Astrocyte (in vitro differentiated cells and primary cell): ENCODE results near the gene PEX5L. TPM values are rescaled to one million over a fixed set of nuclear protein-coding genes. Genes with fewer than 3 reads are reported as not detected.

Experiments used
- DNase-seq: peaks from one replicate; pipeline ENCODE4 v3.0.0-alpha.2; 2010; ENCODE audit warnings: low read depth
- FAIRE-seq: peaks from 2 replicates; lab custom pipeline; 2011; peaks lifted over from hg19 to GRCh38; lab: Jason Lieb, UNC
- H2AFZ ChIP-seq: 2 replicates; pipeline ENCODE4 v1.6.0; 2012; ENCODE audit warnings: low read depth, low read length, inconsistent platforms
- H3K27ac ChIP-seq: 2 replicates; pipeline ENCODE4 v1.5.1; 2011; ENCODE audit warnings: low read depth, low read length, inconsistent platforms
- H3K27me3 ChIP-seq: 2 replicates; pipeline ENCODE4 v1.6.0; 2011; ENCODE audit warnings: low read length, inconsistent platforms; ENCODE audit not compliant: insufficient read depth
- H3K36me3 ChIP-seq: 2 replicates; pipeline ENCODE4 v1.5.1; 2011; ENCODE audit warnings: low read length, inconsistent platforms; ENCODE audit not compliant: insufficient read depth
- H3K4me1 ChIP-seq: 2 replicates; pipeline ENCODE4 v1.5.1; 2011; ENCODE audit warnings: low read length, inconsistent platforms; ENCODE audit not compliant: insufficient read depth
- H3K4me2 ChIP-seq: 2 replicates; pipeline ENCODE4 v1.6.0; 2012; ENCODE audit warnings: low read length, inconsistent platforms
- H3K4me3 ChIP-seq: 2 replicates; pipeline ENCODE4 v1.5.1; 2011; ENCODE audit warnings: low read depth, mild to moderate bottlenecking, low read length, inconsistent platforms; ENCODE audit not compliant: insufficient read depth
- H3K79me2 ChIP-seq: 2 replicates; pipeline ENCODE4 v1.6.0; 2012; ENCODE audit warnings: mild to moderate bottlenecking, low read length, inconsistent platforms; ENCODE audit not compliant: insufficient read depth
- H3K9ac ChIP-seq: 2 replicates; pipeline ENCODE4 v1.6.0; 2012; ENCODE audit warnings: mild to moderate bottlenecking, low read length, inconsistent platforms
- H3K9me3 ChIP-seq: 2 replicates; pipeline ENCODE4 v1.5.1; 2012; ENCODE audit warnings: low read depth, mild to moderate bottlenecking, low read length, inconsistent platforms; ENCODE audit not compliant: insufficient read depth
- H4K20me1 ChIP-seq: 2 replicates; pipeline ENCODE4 v1.6.0; 2012; ENCODE audit warnings: low read length, inconsistent platforms; ENCODE audit not compliant: insufficient read depth
- H3K27ac Mint-ChIP-seq: one replicate; pipeline ENCODE4 v1.8.0; 2021; ENCODE audit warnings: mild to moderate bottlenecking, mixed read lengths; ENCODE audit not compliant: unreplicated experiment
- H3K27me3 Mint-ChIP-seq: one replicate; pipeline ENCODE4 v1.8.0; 2021; ENCODE audit warnings: low read depth, mixed read lengths; ENCODE audit not compliant: unreplicated experiment
- H3K36me3 Mint-ChIP-seq: one replicate; pipeline ENCODE4 v1.8.0; 2021; ENCODE audit warnings: low read depth, mixed read lengths; ENCODE audit not compliant: unreplicated experiment
- H3K4me1 Mint-ChIP-seq: one replicate; pipeline ENCODE4 v1.8.0; 2021; ENCODE audit warnings: low read depth, mixed read lengths; ENCODE audit not compliant: unreplicated experiment
- H3K4me3 Mint-ChIP-seq: one replicate; pipeline ENCODE4 v1.8.0; 2021; ENCODE audit warnings: mild to moderate bottlenecking, moderate library complexity, mixed read lengths; ENCODE audit not compliant: unreplicated experiment
- H3K9me3 Mint-ChIP-seq: one replicate; pipeline ENCODE4 v1.8.0; 2021; ENCODE audit warnings: mild to moderate bottlenecking, mixed read lengths; ENCODE audit not compliant: unreplicated experiment
- EZH2 ChIP-seq: IDR thresholded peaks from 2 replicates; pipeline ENCODE4 v1.6.1; 2012; ENCODE audit warnings: mild to moderate bottlenecking, low read length, inconsistent platforms; ENCODE audit not compliant: insufficient read depth
- total RNA-seq: library from RNA; stranded (reverse); gene quantifications from 2 replicates; pipeline ENCODE4 v1.2.1, GENCODE V29; 2021
- TF ChIP-seq, protein P1 (sequence below): IDR thresholded peaks from 2 replicates; pipeline ENCODE4 v1.5.1; 2011; ENCODE audit warnings: low read depth, mild to moderate bottlenecking, inconsistent platforms, low read length, moderate library complexity; ENCODE audit not compliant: insufficient read depth

PEX5L gene
- total RNA-seq, 1 donor from 2014 or later = 0.43 TPM

DNA sequence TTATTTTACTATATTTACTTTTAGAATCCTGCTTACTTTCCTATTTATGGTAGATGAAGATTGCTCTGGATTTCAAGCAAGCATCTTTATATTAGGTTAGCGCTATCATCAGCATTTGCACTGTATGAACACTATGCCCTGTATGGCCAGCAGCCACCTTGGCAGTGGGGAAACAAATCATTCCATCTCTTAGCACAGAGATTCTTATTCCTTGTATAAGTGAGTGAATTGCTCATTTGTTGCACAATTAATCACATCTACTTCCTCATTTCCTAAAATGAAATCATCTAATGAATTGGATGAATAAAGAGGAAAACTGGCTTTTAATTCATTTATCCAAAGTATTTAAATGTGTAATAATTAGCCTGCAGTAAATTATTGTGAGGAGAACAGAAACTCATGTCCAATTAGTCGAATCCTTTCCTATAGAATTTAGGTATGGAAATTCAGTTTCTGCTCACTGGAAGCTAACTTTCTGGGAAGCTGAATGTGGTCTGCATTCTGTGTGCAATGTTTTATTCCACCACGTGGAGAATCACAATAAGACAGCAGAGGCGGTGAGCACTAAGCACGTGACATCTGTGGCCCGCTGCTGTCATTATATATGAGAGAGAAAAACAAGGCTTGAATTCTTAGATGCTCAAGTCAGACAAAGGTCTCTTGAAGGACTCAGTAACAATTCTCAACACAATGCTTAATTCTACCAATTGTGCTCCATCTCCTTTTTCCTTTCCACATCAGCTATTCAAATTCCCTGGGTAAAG, 93.4 kb downstream of the PEX5L start:
- Histone ChIP-seq H2AFZ (no peak overlapping the region), H3K4me3 (no peak overlapping the region), H3K36me3 (no peaks in the 10 kb centered on the region), H3K27me3 (no peaks in the 10 kb centered on the region), H4K20me1 (no peaks in the 10 kb centered on the region), H3K9me3 (no peaks in the 10 kb centered on the region), H3K4me2 (no peak overlapping the region), H3K27ac (no peak overlapping the region), H3K4me1 (no peaks in the 10 kb centered on the region), H3K9ac (no peak overlapping the region), H3K79me2 (no peaks in the 10 kb centered on the region)
- Mint-ChIP-seq H3K4me1 (no peaks in the 10 kb centered on the region), H3K27ac (no peak overlapping the region), H3K27me3 (peaks cover 3% of the 10 kb centered on the region), H3K36me3 (no peaks in the 10 kb centered on the region), H3K9me3 (no peaks in the 10 kb centered on the region), H3K4me3 (no peak overlapping the region)
- DNase-seq (no peak), FAIRE-seq (no peak)
- TF ChIP-seq, protein P1, sequence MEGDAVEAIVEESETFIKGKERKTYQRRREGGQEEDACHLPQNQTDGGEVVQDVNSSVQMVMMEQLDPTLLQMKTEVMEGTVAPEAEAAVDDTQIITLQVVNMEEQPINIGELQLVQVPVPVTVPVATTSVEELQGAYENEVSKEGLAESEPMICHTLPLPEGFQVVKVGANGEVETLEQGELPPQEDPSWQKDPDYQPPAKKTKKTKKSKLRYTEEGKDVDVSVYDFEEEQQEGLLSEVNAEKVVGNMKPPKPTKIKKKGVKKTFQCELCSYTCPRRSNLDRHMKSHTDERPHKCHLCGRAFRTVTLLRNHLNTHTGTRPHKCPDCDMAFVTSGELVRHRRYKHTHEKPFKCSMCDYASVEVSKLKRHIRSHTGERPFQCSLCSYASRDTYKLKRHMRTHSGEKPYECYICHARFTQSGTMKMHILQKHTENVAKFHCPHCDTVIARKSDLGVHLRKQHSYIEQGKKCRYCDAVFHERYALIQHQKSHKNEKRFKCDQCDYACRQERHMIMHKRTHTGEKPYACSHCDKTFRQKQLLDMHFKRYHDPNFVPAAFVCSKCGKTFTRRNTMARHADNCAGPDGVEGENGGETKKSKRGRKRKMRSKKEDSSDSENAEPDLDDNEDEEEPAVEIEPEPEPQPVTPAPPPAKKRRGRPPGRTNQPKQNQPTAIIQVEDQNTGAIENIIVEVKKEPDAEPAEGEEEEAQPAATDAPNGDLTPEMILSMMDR = peak; percentile 10
- no peak for TF ChIP-seq EZH2

DNA sequence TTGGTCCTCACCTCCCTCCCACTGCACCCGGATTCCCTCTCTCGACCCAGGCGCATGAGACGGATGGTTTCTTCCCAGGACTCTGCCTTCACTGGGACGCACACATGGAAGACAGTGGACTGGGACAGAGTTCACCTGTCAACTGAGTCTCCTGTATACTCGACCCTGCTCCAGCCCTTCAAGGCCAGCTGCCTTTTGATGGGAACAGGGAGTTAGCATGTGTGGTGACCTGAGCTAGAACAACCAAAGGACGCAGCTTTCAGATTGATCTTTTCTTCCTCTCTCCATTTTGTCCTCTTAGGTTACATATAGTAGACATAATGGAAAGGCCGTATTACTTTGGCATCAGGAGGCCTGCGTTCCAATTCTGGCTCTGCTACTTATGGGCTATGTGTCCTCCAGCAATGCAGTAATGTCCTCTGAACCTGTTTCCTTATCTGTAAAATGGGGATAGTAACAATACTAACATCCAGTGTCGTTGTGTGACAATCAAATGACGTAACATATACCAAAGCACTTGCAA, 94.1 kb downstream of the PEX5L start:
- DNase-seq (no peak), FAIRE-seq (no peak)
- H3K4me3 ChIP-seq = peak overlapping the region; percentile 51
- no peaks in the 10 kb centered on the region for H3K9me3 Mint-ChIP-seq
- H3K4me3 Mint-ChIP-seq = no peak overlapping the region
- H3K27ac ChIP-seq = no peak overlapping the region
- H3K4me1 Mint-ChIP-seq = no peaks in the 10 kb centered on the region
- TF ChIP-seq EZH2 = no peak
- TF ChIP-seq, protein P1 = no peak
- no peaks in the 10 kb centered on the region for H3K4me1 ChIP-seq
- peak overlapping the region; percentile 55 for H3K9ac ChIP-seq
- H2AFZ ChIP-seq = peak overlapping the region; percentile 81
- H3K4me2 ChIP-seq = peak overlapping the region; percentile 86
- H3K27me3 Mint-ChIP-seq = peaks cover 3% of the 10 kb centered on the region
- no peaks in the 10 kb centered on the region for H3K79me2 ChIP-seq
- H3K27me3 ChIP-seq = no peaks in the 10 kb centered on the region
- H3K36me3 Mint-ChIP-seq = no peaks in the 10 kb centered on the region
- no peaks in the 10 kb centered on the region for H3K9me3 ChIP-seq
- H3K27ac Mint-ChIP-seq = no peak overlapping the region
- no peaks in the 10 kb centered on the region for H3K36me3 ChIP-seq
- no peaks in the 10 kb centered on the region for H4K20me1 ChIP-seq

DNA sequence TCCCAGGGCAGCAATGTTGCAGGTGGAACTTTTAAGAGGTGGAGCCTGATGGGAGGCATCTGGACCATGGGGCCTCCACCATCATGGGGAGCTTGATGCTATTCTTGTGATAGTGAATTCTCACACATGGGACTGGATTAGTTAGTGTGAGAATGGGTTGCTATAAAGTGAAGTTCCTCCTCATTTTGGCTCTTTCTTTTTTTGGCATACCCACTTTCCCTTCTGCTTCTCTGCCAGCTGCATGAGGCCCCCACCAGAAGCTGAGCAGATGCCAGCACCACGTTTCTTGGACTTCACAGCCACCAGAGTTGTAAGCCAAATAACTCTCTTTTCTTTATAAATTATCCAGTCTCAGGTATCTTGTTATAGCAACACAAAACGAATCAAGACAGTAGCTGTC, 101.0 kb downstream of the PEX5L start:
- TF ChIP-seq, protein P1 = no peak
- no peak for TF ChIP-seq EZH2
- no peaks in the 10 kb centered on the region for H3K36me3 ChIP-seq
- no peak overlapping the region for H3K9ac ChIP-seq
- FAIRE-seq (no peak), DNase-seq (no peak)
- Mint-ChIP-seq H3K4me3 (no peak overlapping the region), H3K27me3 (no peaks in the 10 kb centered on the region), H3K36me3 (no peaks in the 10 kb centered on the region), H3K9me3 (no peaks in the 10 kb centered on the region), H3K27ac (no peak overlapping the region), H3K4me1 (no peaks in the 10 kb centered on the region)
- no peak overlapping the region for H3K4me3 ChIP-seq
- no peaks in the 10 kb centered on the region for H4K20me1 ChIP-seq
- H3K4me2 ChIP-seq = no peak overlapping the region
- H3K27ac ChIP-seq = no peak overlapping the region
- H2AFZ ChIP-seq = no peak overlapping the region
- H3K4me1 ChIP-seq = no peaks in the 10 kb centered on the region
- H3K9me3 ChIP-seq = no peaks in the 10 kb centered on the region
- H3K27me3 ChIP-seq = no peaks in the 10 kb centered on the region
- no peaks in the 10 kb centered on the region for H3K79me2 ChIP-seq
